ACC112 (cell line): Measurements from ENCODE around the gene MYO1C.
"Not testable (repeated sequence)": the region's sequence is repeated elsewhere in the genome, so short reads cannot be mapped to it uniquely, and the experiment has no call there.

ENCODE experiments used
- H2AFZ ChIP-seq: fragments of 200-600 bp; sonication (generic); one replicate; pipeline ENCODE4 v1.6.0; 2017; ENCODE audit warnings: antibody characterized with exemption, low read length; ENCODE audit not compliant: unreplicated experiment
- H3K27ac ChIP-seq: fragments of 200-600 bp; sonication (generic); 2 replicates; pipeline ENCODE4 v1.5.1; 2014; ENCODE audit warnings: low read depth, mild to moderate bottlenecking, antibody characterized with exemption, low read length, moderate library complexity
- H3K27me3 ChIP-seq: fragments of 200-600 bp; sonication (generic); 2 replicates; pipeline ENCODE4 v1.6.1; 2014; ENCODE audit warnings: mild to moderate bottlenecking, antibody characterized with exemption, low read length, moderate library complexity, mixed read lengths; ENCODE audit not compliant: insufficient read depth
- H3K36me3 ChIP-seq: fragments of 200-600 bp; sonication (generic); 2 replicates; pipeline ENCODE4 v1.6.1; 2016; ENCODE audit warnings: mild to moderate bottlenecking, antibody characterized with exemption, low read length, moderate library complexity, mixed read lengths; ENCODE audit not compliant: insufficient read depth
- H3K4me1 ChIP-seq: fragments of 200-600 bp; sonication (generic); one replicate; pipeline ENCODE4 v1.6.1; 2016; ENCODE audit warnings: low read length, mixed read lengths; ENCODE audit not compliant: insufficient read depth, unreplicated experiment, control insufficient read depth
- H3K4me3 ChIP-seq: fragments of 200-600 bp; sonication (generic); 2 replicates; pipeline ENCODE4 v1.5.1; 2014; ENCODE audit warnings: mild to moderate bottlenecking, low read depth, low read length
- H3K79me2 ChIP-seq: fragments of 200-600 bp; sonication (generic); one replicate; pipeline ENCODE4 v1.6.0; 2016; ENCODE audit warnings: low read length; ENCODE audit not compliant: control insufficient read depth, unreplicated experiment, insufficient read depth

Gene MYO1C

DNA sequence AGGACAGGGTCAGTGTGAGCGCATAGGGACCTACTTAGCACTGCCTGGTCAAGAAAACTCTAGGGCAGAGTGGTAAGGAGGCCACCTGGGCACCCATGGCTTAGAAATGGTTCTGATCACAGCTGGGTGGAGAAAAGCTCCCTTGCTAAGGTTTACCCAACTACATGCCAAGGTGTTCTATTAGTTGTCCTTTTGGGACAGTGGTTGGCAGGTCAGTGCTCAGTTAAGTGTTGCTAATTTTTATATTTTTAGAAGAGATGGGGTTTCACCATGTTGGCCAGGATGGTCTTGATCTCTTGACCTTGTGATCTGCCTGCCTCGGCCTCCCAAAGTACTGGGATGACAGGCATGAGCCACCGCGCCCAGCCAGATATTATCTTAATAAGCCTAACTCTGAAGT is 46.8 kb downstream of the MYO1C start:
- not testable (repeated sequence) for H3K27ac ChIP-seq, H2AFZ ChIP-seq, H3K4me3 ChIP-seq, H3K4me1 ChIP-seq, H3K27me3 ChIP-seq
- Histone ChIP-seq H3K36me3 (peaks cover 16% of the 10 kb centered on the region), H3K79me2 (peaks cover 90% of the 10 kb centered on the region)

DNA sequence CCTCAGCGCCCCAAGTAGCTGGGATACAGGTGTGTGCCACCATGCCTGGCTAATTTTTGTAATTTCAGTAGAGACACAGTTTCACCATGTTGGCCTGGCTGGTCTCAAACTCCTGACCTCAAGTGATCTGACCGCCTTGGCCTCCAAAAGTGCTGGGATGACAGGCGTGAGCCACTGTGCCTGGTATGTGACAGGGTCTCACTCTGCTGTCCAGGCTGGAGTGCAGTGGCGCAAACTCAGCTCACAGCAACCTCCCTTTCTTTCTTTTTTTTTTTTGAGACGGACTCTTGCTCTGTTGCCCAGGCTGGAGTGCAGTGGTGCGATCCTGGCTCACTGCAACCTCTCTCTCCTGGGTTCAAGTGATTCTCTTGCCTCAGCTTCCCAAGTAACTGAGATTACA is 49.8 kb downstream of the MYO1C start:
- peaks cover 88% of the 10 kb centered on the region for H3K79me2 ChIP-seq
- H3K36me3 ChIP-seq = peaks cover 16% of the 10 kb centered on the region
- H2AFZ ChIP-seq, H3K27me3 ChIP-seq, H3K27ac ChIP-seq, H3K4me3 ChIP-seq: not testable (repeated sequence)
- H3K4me1 ChIP-seq = peaks cover 20% of the 10 kb centered on the region

GRCh38 chr17:1442187-1442586 is 50.3 kb downstream of the MYO1C start:
- no peak overlapping the region for H3K27ac ChIP-seq
- H3K4me1 ChIP-seq = peaks cover 18% of the 10 kb centered on the region
- H3K27me3 ChIP-seq = no peaks in the 10 kb centered on the region
- H2AFZ ChIP-seq = no peak overlapping the region
- peaks cover 14% of the 10 kb centered on the region for H3K36me3 ChIP-seq
- H3K79me2 ChIP-seq = peaks cover 88% of the 10 kb centered on the region
- H3K4me3 ChIP-seq = no peak overlapping the region

GRCh38 chr17:1440921-1441320 is 51.6 kb downstream of the MYO1C start:
- Histone ChIP-seq H2AFZ (no peak overlapping the region), H3K27me3 (no peaks in the 10 kb centered on the region), H3K36me3 (peaks cover 13% of the 10 kb centered on the region), H3K4me3 (no peak overlapping the region), H3K79me2 (peaks cover 89% of the 10 kb centered on the region), H3K27ac (no peak overlapping the region), H3K4me1 (peaks cover 17% of the 10 kb centered on the region)

DNA sequence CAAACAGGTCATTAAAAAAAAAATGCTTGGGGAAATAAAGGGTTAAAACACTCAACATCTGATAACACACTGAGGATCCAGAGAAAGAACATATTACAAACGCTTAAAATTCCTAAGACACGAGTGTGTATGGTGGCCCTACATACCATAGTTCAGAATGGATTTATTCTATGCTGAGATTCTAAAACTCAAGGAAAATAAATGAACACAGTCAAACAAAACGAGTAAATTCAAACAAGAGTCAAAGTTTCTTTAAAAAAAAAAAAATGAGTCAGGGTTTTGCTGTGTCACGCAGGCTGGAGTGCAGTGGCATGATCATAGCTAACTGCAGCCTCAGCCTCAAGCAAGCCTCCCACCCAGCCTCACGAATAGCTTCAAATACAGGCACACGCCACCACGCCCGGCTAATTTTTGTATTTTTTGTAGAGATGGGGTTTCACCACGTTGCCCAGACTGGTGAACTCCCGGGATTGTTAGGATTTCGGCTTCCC is 53.8 kb downstream of the MYO1C start:
- peaks cover 17% of the 10 kb centered on the region for H3K4me1 ChIP-seq
- H3K4me3 ChIP-seq = no peak overlapping the region
- no peaks in the 10 kb centered on the region for H3K27me3 ChIP-seq
- H3K27ac ChIP-seq = peak overlapping the region; percentile 66
- peaks cover 22% of the 10 kb centered on the region for H3K36me3 ChIP-seq
- no peak overlapping the region for H2AFZ ChIP-seq
- peaks cover 89% of the 10 kb centered on the region for H3K79me2 ChIP-seq

- Histone ChIP-seq H3K79me2 (peaks cover 89% of the 10 kb centered on the region), H3K4me1 (peaks cover 17% of the 10 kb centered on the region), H3K27ac (no peak overlapping the region), H2AFZ (no peak overlapping the region), H3K4me3 (no peak overlapping the region), H3K36me3 (peaks cover 28% of the 10 kb centered on the region), H3K27me3 (no peaks in the 10 kb centered on the region)
These were observed 57.2 kb downstream of the MYO1C start for GRCh38 chr17:1435326-1435725.

GRCh38 chr17:1434150-1434549 is 58.3 kb downstream of the MYO1C start:
- Histone ChIP-seq H3K27ac (no peak overlapping the region), H3K27me3 (no peaks in the 10 kb centered on the region), H2AFZ (no peak overlapping the region), H3K36me3 (peaks cover 32% of the 10 kb centered on the region), H3K4me1 (peaks cover 12% of the 10 kb centered on the region), H3K79me2 (peaks cover 86% of the 10 kb centered on the region), H3K4me3 (no peak overlapping the region)

DNA sequence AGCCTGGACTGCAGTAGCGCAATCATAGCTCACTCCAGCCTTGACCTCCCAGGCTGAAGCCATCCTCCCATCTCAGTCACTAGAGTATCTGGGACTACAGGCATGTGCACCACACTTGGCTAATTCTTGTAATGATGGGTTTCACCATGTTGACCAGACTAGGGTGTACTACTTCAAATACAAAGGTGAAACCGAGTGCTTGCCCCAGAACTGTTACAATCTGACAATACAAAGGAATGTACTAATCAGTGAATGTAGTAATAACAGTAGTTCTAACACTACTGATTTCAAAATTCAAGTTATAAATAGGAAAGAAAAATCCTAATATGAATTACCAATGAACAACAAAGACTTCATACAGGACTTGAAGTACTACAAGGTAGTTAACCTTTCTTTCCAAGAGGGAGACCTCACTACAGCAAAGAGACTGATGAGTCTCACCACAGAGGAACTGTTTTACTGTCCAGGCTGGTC is 60.8 kb downstream of the MYO1C start:
- peaks cover 32% of the 10 kb centered on the region for H3K36me3 ChIP-seq
- peaks cover 74% of the 10 kb centered on the region for H3K79me2 ChIP-seq
- no peak overlapping the region for H3K27ac ChIP-seq
- no peak overlapping the region for H2AFZ ChIP-seq
- H3K27me3 ChIP-seq = no peaks in the 10 kb centered on the region
- H3K4me3 ChIP-seq = no peak overlapping the region
- H3K4me1 ChIP-seq = no peaks in the 10 kb centered on the region

- Histone ChIP-seq H3K27ac (peak overlapping the region; percentile 88), H3K4me1 (peaks cover 23% of the 10 kb centered on the region), H3K4me3 (peak overlapping the region; percentile 7; the same call in 1 of the 2 replicates), H2AFZ (no peak overlapping the region), H3K36me3 (peaks cover 18% of the 10 kb centered on the region), H3K79me2 (peaks cover 43% of the 10 kb centered on the region), H3K27me3 (no peaks in the 10 kb centered on the region)
These were observed 68.9 kb downstream of the MYO1C start for GRCh38 chr17:1423456-1424135.

GRCh38 chr17:1422885-1423284 is 69.6 kb downstream of the MYO1C start:
- H3K27me3 ChIP-seq = no peaks in the 10 kb centered on the region
- H3K27ac ChIP-seq = peak overlapping the region; percentile 88
- peaks cover 18% of the 10 kb centered on the region for H3K36me3 ChIP-seq
- H2AFZ ChIP-seq = no peak overlapping the region
- H3K79me2 ChIP-seq = peaks cover 42% of the 10 kb centered on the region
- peak overlapping the region; percentile 7; the same call in 1 of the 2 replicates for H3K4me3 ChIP-seq
- peaks cover 23% of the 10 kb centered on the region for H3K4me1 ChIP-seq

DNA sequence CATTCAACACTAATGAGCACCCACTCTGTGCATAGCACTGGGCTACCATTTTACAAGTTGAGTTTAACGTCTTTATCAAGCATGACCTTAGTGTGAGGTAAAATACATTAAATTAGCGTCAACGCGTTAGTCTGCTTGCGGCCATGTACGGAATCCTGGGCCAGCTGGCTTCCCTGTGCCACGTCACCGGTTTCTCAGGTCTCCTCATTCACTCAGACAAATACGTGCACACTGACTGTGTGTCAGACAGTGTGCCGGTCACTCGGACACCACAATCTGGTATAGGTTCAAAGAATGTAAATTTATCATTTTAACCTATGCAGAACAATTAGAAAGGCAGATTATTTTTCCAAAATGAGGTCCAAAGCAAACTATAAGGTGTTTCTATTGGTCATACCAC is 71.0 kb downstream of the MYO1C start:
- Histone ChIP-seq H3K4me3 (no peak overlapping the region), H3K27ac (peak overlapping the region; percentile 88), H3K4me1 (peaks cover 23% of the 10 kb centered on the region), H3K27me3 (no peaks in the 10 kb centered on the region), H2AFZ (no peak overlapping the region), H3K79me2 (peaks cover 35% of the 10 kb centered on the region), H3K36me3 (peaks cover 18% of the 10 kb centered on the region)
